T-helper 1 cell treated with Interleukin-12 subunit alpha and Interleukin-12 subunit beta and Interleukin-4 antibody, amounts not matched to agents 30 μg/mL and 1 μg/mL, for 36 hours (primary cell): ENCODE results near the gene LGR4.
"Not testable (repeated sequence)": the region's sequence is repeated elsewhere in the genome, so short reads cannot be mapped to it uniquely, and the experiment has no call there.

Experiments
- H3K27ac Mint-ChIP-seq: one replicate; pipeline ENCODE4 v1.8.0; 2021; ENCODE audit warnings: mild to moderate bottlenecking, mixed read lengths
- H3K27me3 Mint-ChIP-seq: one replicate; pipeline ENCODE4 v1.8.0; 2021; ENCODE audit warnings: low read depth, mixed read lengths
- H3K36me3 Mint-ChIP-seq: one replicate; pipeline ENCODE4 v1.8.0; 2021; ENCODE audit warnings: low read depth, mixed read lengths
- H3K4me1 Mint-ChIP-seq: one replicate; pipeline ENCODE4 v1.8.0; 2021; ENCODE audit warnings: low read depth, mixed read lengths
- H3K4me3 Mint-ChIP-seq: one replicate; pipeline ENCODE4 v1.8.0; 2021; ENCODE audit warnings: mild to moderate bottlenecking, moderate library complexity, mixed read lengths
- H3K9me3 Mint-ChIP-seq: one replicate; pipeline ENCODE4 v1.8.0; 2021; ENCODE audit warnings: mixed read lengths

LGR4 gene

DNA sequence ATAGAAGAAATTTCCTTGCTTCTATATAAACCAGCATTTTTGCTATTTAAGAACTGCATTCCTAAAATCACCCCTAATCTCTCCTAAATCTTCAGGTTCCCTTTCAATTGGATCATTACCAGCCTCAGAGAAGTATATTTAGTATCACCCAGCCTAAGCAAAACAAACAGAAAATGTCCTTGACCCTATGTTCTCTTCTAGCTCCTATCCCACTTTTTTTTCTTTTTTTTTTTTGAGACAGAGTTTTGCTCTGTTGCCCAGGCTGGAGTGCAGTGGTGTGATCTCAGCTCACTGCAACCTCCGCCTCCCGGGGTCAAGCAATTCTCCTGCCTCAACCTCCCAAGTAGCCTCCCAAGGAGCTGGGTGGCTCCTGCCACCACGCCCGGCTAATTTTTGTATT lies 137.8 kb downstream of the LGR4 start:
- not testable (repeated sequence) for H3K36me3 Mint-ChIP-seq, H3K27me3 Mint-ChIP-seq, H3K9me3 Mint-ChIP-seq, H3K4me1 Mint-ChIP-seq, H3K27ac Mint-ChIP-seq, H3K4me3 Mint-ChIP-seq

DNA sequence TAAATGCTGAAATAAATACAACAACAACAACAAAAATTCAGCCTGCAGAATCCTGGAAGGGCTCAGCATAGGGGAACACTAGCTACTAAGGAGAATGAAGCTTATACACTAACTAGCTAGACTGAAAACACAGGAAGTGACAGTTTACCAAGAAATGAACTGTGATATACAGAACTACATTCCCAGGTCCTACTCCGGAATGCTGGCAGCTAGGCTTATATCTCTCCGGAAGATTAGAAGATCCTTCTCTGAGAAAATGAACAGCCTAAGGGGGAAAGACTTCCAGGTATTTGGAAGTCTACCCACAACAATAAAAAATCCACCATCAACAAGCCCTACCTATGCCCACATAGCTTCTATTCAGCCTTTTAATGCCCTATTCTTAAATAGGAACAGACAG lies 140.6 kb downstream of the LGR4 start:
- Mint-ChIP-seq H3K27ac (no peak overlapping the region), H3K36me3 (no peaks in the 10 kb centered on the region), H3K4me1 (no peaks in the 10 kb centered on the region), H3K4me3 (no peak overlapping the region), H3K27me3 (no peaks in the 10 kb centered on the region), H3K9me3 (no peaks in the 10 kb centered on the region)

DNA sequence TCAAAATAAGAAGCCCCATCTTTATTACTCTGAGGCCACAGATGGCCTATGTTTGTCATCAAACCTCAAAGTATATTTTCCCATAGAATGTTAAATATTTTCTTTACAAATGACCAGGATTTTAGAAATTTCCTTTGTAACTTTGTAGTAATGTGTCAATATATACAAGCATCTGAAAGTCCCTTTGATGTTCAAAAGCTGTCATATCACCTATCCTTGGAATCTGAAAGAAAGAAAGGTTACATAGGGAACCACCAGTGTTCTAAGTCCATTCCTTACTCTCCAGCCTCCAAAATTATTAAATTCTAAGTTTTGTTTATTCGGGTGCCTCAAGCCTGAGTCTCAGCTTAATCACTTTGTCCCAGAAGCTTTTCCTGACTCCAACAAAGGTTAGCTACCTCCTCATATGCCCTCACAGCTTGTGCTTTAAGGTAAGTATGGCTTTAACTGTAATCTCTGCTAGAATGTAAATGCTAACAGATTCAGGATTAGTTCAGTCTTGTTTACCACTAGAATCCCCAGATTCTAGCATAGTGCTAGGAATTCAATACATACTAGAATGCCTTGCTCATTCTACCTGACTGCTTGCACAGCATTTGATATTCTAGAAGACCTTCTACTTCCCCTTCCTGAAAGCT lies 141.8 kb downstream of the LGR4 start:
- Mint-ChIP-seq H3K4me3 (no peak overlapping the region), H3K27me3 (no peaks in the 10 kb centered on the region), H3K4me1 (no peaks in the 10 kb centered on the region), H3K27ac (no peak overlapping the region), H3K9me3 (no peaks in the 10 kb centered on the region), H3K36me3 (no peaks in the 10 kb centered on the region)

DNA sequence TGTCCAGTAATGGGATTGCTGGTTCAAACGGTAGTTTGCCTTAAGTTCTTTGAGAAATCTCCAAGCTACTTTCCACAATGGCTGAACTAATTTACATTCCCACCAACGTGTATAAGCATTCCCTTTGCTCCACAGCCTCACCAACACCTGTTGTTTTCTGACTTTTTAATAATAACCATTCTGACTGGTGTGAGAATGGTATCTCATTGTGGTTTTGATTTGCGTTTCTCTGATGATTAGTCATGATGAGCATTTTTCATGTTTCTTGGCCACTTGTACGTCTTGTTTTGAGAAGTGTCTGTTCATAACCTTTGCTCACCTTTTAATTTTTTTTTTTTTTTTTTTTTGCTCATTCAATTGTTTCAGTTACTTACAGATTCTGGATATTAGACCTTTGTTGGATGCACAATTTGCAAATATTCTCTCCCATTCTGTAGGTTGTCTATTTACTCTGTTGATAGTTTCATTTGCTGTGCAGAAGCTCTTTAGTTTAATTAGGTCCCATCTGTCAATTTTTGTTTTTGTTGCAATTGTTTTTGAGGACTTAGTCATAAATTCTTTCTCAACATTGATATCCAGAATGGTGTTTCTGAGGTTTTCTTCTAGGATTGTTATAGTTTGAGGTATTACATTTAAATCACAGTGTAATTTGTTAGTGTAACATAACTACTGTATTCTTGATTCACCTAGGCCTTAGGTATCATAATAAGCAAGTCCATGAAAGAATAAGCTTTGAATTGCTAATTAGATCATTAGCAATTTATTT lies 142.5 kb downstream of the LGR4 start:
- Mint-ChIP-seq H3K36me3 (no peaks in the 10 kb centered on the region), H3K4me3 (no peak overlapping the region), H3K27me3 (no peaks in the 10 kb centered on the region), H3K27ac (no peak overlapping the region), H3K9me3 (no peaks in the 10 kb centered on the region), H3K4me1 (no peaks in the 10 kb centered on the region)

DNA sequence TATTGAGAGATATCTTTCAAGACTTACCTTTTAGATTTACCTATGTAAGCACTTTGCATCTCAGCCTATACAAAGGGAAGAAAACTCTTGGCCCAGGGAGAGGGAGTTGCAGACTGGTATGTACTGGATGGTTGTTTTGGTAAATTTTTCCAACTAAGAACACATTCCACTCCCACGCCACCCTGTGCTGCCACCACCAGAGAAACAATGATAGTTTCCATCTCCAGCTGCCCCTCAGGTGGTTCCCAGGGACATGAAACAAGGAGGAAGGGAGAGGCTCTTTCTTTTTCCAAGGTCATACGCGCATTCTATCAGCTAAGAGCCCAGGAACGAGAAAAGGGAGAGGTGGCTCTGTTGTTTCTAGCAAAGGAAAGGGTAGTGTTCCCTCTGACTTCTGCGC lies 144.0 kb downstream of the LGR4 start:
- no peaks in the 10 kb centered on the region for H3K36me3 Mint-ChIP-seq
- H3K9me3 Mint-ChIP-seq, result no peaks in the 10 kb centered on the region
- H3K27ac Mint-ChIP-seq, result no peak overlapping the region
- no peaks in the 10 kb centered on the region for H3K27me3 Mint-ChIP-seq
- H3K4me3 Mint-ChIP-seq, result no peak overlapping the region
- H3K4me1 Mint-ChIP-seq, result no peaks in the 10 kb centered on the region

DNA sequence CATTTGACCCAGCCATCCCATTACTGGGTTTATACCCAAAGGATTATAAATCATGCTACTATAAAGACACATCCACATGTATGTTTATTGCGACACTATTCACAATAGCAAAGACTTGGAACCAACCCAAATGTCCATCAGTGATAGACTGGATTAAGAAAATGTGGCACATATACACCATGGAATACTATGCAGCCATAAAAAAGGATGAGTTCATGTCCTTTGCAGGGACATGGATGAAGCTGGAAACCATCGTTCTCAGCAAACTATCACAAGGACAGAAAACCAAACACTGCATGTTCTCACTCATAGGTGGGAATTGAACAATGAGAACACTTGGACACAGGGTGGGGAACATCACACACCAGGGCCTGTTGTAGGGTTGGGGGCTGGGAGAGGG lies 145.5 kb downstream of the LGR4 start:
- not testable (repeated sequence) for H3K9me3 Mint-ChIP-seq, H3K36me3 Mint-ChIP-seq, H3K4me3 Mint-ChIP-seq, H3K27ac Mint-ChIP-seq, H3K4me1 Mint-ChIP-seq, H3K27me3 Mint-ChIP-seq

DNA sequence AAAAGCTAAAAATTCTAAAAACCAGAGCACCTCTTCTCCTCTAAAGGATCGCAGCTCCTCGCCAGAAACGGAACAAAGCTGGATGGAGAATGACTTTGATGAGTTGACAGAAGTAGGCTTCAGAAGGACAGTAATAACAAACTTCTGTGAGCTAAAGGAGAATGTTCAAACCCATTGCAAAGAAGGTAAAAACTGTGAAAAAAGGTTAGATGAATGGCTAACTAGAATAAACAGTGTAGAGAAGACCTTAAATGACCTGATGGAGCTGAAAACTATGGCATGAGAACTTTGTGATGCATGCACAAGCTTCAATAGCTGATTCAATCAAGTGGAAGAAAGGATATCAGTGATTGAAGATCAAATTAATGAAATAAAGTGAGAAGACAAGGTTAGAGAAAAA lies 150.4 kb downstream of the LGR4 start:
- H3K9me3 Mint-ChIP-seq, H3K4me1 Mint-ChIP-seq, H3K36me3 Mint-ChIP-seq, H3K4me3 Mint-ChIP-seq, H3K27me3 Mint-ChIP-seq, H3K27ac Mint-ChIP-seq: not testable (repeated sequence)

DNA sequence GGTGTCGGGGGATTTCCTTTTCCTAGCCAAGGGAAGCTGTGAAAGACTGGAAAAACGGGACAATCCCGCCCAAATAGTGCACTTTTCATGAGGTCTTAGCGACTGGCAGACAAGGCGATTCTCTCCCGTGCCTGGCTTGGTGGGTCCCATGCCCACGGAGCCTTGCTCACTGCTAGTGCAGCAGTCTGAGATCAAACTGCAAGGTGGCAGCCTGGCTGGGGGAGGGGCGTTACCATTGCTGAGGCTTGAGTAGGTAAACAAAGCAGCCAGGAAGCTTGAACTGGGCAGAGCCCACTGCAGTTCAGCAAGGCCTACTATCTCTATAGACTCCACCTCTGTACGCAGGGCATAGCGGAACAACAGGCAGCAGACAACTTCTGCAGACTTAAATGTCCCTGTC lies 151.2 kb downstream of the LGR4 start:
- H3K36me3 Mint-ChIP-seq, H3K4me1 Mint-ChIP-seq: not testable (repeated sequence)

DNA sequence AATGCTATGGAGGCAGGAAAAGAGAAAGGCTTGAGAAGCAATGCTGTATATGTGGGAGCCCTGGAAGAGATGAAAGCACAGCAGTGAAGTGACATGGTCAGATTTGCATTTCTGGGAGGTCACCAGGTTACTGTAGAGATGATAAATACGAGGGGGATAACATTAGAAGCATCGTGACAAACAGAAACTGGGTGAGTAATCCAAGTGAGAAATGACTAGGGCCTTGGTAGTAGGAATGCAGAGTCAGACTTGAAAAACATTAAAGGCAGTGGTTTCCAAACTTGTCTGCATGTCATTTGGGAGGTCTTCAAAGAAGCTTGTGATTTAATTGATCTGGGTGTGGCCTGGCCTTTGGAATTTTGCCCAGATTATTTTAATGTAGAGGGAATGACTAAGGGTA lies 153.5 kb downstream of the LGR4 start:
- no peak overlapping the region for H3K27ac Mint-ChIP-seq
- H3K4me3 Mint-ChIP-seq, result no peak overlapping the region
- no peaks in the 10 kb centered on the region for H3K9me3 Mint-ChIP-seq
- H3K4me1 Mint-ChIP-seq, result peaks cover 9% of the 10 kb centered on the region
- H3K27me3 Mint-ChIP-seq, result no peaks in the 10 kb centered on the region
- H3K36me3 Mint-ChIP-seq, result no peaks in the 10 kb centered on the region

More for the DNA sequence above, 151.2 kb downstream of the LGR4 start:
- not testable (repeated sequence) for H3K9me3 Mint-ChIP-seq, H3K27me3 Mint-ChIP-seq, H3K27ac Mint-ChIP-seq, H3K4me3 Mint-ChIP-seq

DNA sequence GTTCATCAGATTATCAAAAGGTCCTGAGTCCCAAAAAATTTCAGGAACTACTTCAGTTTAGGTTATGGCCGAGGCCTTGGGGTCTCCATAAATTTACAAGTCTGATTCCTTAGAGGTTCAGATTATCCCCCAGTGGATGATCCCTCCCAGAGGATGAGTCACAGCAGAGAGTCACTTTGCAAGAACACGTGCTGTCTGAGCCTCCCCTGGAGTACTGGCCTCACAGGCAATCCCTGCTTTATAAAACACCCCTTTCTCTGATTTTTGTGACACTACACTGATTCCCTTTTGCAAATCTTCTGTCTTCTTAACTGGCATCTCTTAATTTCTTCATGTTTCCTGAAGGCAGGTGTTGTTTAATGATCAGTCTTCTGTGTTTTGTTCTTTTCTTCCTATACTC lies 154.8 kb downstream of the LGR4 start:
- Mint-ChIP-seq H3K4me3 (no peak overlapping the region), H3K4me1 (peaks cover 9% of the 10 kb centered on the region), H3K36me3 (no peaks in the 10 kb centered on the region), H3K27me3 (no peaks in the 10 kb centered on the region), H3K27ac (no peak overlapping the region), H3K9me3 (no peaks in the 10 kb centered on the region)
